WI38 (cell line): Measurements from ENCODE around the gene PARS2.

Experiments used
- H3K4me3 ChIP-seq: 2 replicates; pipeline ENCODE4 v1.5.1; 2011; ENCODE audit warnings: low read depth, mild to moderate bottlenecking, control low read depth, low read length
- TF ChIP-seq, protein P1 (sequence below): IDR thresholded peaks from 2 replicates; pipeline ENCODE4 v1.5.1; 2012; ENCODE audit warnings: low read depth, mild to moderate bottlenecking, control low read depth, low read length

Gene PARS2

GRCh38 chr1:54767526-54767925 is 3.2 kb upstream of the PARS2 start:
- H3K4me3 ChIP-seq = no peak overlapping the region
- TF ChIP-seq, protein P1, sequence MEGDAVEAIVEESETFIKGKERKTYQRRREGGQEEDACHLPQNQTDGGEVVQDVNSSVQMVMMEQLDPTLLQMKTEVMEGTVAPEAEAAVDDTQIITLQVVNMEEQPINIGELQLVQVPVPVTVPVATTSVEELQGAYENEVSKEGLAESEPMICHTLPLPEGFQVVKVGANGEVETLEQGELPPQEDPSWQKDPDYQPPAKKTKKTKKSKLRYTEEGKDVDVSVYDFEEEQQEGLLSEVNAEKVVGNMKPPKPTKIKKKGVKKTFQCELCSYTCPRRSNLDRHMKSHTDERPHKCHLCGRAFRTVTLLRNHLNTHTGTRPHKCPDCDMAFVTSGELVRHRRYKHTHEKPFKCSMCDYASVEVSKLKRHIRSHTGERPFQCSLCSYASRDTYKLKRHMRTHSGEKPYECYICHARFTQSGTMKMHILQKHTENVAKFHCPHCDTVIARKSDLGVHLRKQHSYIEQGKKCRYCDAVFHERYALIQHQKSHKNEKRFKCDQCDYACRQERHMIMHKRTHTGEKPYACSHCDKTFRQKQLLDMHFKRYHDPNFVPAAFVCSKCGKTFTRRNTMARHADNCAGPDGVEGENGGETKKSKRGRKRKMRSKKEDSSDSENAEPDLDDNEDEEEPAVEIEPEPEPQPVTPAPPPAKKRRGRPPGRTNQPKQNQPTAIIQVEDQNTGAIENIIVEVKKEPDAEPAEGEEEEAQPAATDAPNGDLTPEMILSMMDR = no peak

DNA sequence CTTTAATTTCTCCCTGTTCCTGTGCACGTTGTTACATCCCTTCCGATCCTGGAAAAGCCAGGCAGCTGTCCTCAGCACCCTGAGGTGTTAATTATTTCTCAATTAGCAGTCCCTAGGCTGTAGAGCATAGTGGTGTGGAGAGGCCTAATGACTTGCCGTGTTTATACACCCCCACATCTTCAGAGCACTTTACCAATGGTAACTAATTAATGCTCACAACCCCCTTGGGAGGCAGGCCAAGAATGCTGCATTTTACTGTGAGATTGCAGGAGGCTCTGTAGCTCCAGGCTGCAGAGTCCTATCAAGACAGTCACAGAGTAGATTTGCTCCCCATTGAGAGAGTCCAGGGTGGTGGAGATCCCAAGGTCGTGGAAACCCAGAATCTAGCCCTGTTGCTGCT is 2.4 kb upstream of the PARS2 start:
- TF ChIP-seq, protein P1 = no peak
- H3K4me3 ChIP-seq = no peak overlapping the region

DNA sequence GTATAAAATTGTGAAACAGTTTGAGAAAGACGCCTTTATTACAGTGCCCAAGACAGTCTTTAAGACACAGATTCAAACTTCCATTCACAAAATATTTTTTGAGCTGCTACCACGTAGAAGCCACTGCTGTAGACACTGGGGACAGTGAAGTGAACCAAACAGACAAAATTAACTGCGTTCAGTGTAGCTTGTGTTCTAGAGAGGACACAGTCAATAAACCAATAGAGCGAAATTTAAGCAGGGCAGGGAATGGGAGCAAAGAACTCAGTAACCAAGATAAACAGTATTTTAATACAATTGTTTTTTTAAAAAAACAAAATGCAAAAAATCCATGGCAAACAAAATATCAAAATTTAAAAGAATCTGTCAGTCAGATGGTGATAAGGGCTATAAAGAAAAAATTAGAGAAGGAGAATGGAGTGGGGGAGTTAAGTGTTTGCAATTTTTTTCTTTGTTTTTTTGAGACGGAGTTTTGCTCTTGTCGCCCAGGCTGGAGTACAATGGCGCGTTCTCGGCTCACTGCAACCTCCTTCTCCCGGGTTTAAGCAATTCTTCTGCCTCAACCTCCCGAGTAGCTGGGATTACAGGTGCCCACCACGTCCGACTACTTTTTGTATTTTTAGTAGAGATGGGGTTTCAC is 719 bp upstream of the PARS2 start:
- H3K4me3 ChIP-seq = peak overlapping the region; percentile 77
- TF ChIP-seq, protein P1 = no peak

- peak overlapping the region; percentile 77 for H3K4me3 ChIP-seq
- TF ChIP-seq, protein P1 = no peak
Observed at GRCh38 chr1:54763816-54764132, 549 bp downstream of the PARS2 start.

DNA sequence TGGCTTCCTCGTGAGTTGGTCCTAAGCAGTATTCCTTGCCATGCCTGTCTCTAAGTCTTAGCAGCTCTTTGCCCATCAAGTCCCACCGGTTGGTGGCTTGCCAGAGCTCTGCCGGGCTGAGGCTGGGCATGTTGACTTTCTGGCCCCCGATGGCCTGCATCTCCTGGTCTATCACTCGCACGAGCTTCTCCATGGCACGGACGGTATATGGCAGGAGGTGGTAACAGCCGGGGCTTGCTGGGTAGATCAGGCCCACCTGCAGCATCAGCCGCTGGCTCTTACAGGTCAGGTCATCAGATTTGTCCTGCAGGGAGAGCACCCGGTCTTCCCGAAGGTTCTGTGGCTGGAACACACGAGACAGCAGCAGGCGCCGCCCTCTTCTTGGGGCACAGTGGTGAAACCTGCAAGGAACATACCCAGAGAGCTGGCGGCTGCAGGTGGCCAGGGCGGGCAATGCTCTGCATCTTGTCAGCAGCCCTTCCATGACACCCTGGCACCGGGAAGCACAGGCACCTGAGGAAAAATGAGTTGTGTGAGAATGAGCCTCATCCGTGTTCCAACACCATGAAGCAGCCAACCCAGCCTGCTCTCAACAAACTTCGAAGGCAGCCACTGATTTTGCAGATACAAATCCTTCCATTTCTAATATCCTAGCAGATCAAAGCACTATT is 5.5 kb downstream of the PARS2 start:
- TF ChIP-seq, protein P1 = no peak
- H3K4me3 ChIP-seq = no peak overlapping the region

DNA sequence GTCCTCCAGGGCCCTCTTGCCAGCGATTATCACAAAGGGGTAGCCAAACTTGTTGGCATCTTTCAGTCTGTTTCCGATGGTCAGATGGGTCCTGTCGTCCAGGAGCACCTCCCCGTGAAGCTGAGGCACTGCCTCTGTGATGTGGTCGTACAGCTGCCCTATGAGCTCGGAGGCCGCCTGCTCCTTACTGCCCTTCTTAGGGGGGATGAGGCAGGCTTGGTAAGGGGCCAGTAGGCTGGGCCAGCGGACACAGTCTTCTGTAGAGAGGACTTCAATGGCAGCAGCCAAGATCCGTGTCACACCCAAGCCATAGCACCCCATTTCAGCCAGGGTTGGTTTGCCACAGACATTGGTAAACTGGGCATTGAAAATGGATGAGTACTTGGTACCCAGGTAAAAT is 6.5 kb downstream of the PARS2 start:
- no peak overlapping the region for H3K4me3 ChIP-seq
- TF ChIP-seq, protein P1 = no peak

GRCh38 chr1:54754486-54755285 is 9.6 kb downstream of the PARS2 start:
- no peak overlapping the region for H3K4me3 ChIP-seq
- TF ChIP-seq, protein P1 = no peak
